Endothelial cell of umbilical vein (primary cell): ENCODE results near the gene SPATA22. TPM values are rescaled to one million over a fixed set of nuclear protein-coding genes. Genes with fewer than 3 reads are reported as not detected.

Source experiments
- BruUV-seq: library from RNA; stranded (reverse); fragments of 400-500 nt; replicated peaks from 2 replicates; lab custom pipeline; 2021; lab: Mats Ljungman, UMichigan
- CTCF ChIA-PET: fragments of 300-600, 350-600 bp; sonication (Branson Sonifier 250); formaldehyde crosslinking; loops from one replicate; lab custom pipeline; 2021; ENCODE audit warnings: antibody characterized with exemption, inconsistent platforms; lab: Charles Lee
- POLR2A ChIA-PET: fragments of 300-600, 350-600 bp; sonication (Branson Sonifier 250); formaldehyde crosslinking; loops from one replicate; lab custom pipeline; 2021; ENCODE audit warnings: antibody characterized with exemption, inconsistent platforms; lab: Charles Lee
- DNase-seq: peaks from one replicate; pipeline ENCODE4 v3.0.0-alpha.2; 2011; ENCODE audit warnings: low read depth, low spot score
- FAIRE-seq: peaks from 2 replicates; lab custom pipeline; 2011; peaks lifted over from hg19 to GRCh38; lab: Jason Lieb, UNC
- H2AFZ ChIP-seq: 2 replicates; pipeline ENCODE4 v1.6.0; 2012; ENCODE audit warnings: low read depth, low read length, control low read depth, inconsistent platforms
- H3K27ac ChIP-seq: 2 replicates; pipeline ENCODE4 v1.5.1; 2011; ENCODE audit warnings: low read depth, mild to moderate bottlenecking, control low read depth, low read length, moderate library complexity; ENCODE audit not compliant: insufficient read depth
- H3K27me3 ChIP-seq, 2 experiments: 2 replicates each; pipeline versions ENCODE4 v1.6.0 to v1.6.1; 2011; ENCODE audit warnings: low read length in 2 of 2, mixed read lengths in 1 of 2; ENCODE audit not compliant: control insufficient read depth in 2 of 2, insufficient read depth in 2 of 2
- H3K36me3 ChIP-seq, 2 experiments: 2 replicates in 1 of 2; 3 replicates in 1 of 2; pipeline ENCODE4 v1.5.1; 2011; ENCODE audit warnings: low read length in 2 of 2, mild to moderate bottlenecking in 1 of 2, moderate library complexity in 1 of 2; ENCODE audit not compliant: control insufficient read depth in 2 of 2, insufficient read depth in 2 of 2; ENCODE audit errors: extremely low read depth in 1 of 2
- H3K4me1 ChIP-seq: 3 replicates; pipeline ENCODE4 v1.5.1; 2011; ENCODE audit warnings: mild to moderate bottlenecking, low read length; ENCODE audit not compliant: control insufficient read depth, insufficient read depth; ENCODE audit errors: extremely low read depth
- H3K4me2 ChIP-seq: 2 replicates; pipeline ENCODE4 v1.6.1; 2011; ENCODE audit warnings: low read length, control low read depth, mixed read lengths; ENCODE audit not compliant: insufficient read depth
- H3K4me3 ChIP-seq, 3 experiments: fragments of 200-600 bp in 1 of 3; sonication (generic), shearing (Covaris generic) in 1 of 3; replicated peaks in 1 of 3; 2 replicates each; pipeline ENCODE4 v1.5.1; 2011 to 2016; ENCODE audit warnings: control low read depth in 3 of 3, low read length in 3 of 3, mild to moderate bottlenecking in 2 of 3, inconsistent platforms in 1 of 3, low read depth in 1 of 3, moderate library complexity in 1 of 3; ENCODE audit not compliant: insufficient read depth in 1 of 3
- H3K79me2 ChIP-seq: 2 replicates; pipeline ENCODE4 v1.6.0; 2012; ENCODE audit warnings: low read length, inconsistent platforms; ENCODE audit not compliant: control insufficient read depth, insufficient read depth
- H3K9ac ChIP-seq: replicated peaks from 2 replicates; pipeline ENCODE3; 2011; ENCODE audit warnings: low read length, control low read depth; ENCODE audit not compliant: insufficient read depth; ENCODE audit errors: extremely low read depth
- H3K9me1 ChIP-seq: replicated peaks from 3 replicates; pipeline ENCODE4 v1.6.0; 2011; ENCODE audit warnings: mild to moderate bottlenecking, low read length; ENCODE audit not compliant: control insufficient read depth, insufficient read depth; ENCODE audit errors: extremely low read depth
- H3K9me3 ChIP-seq: replicated peaks from 2 replicates; pipeline ENCODE4 v1.5.1; 2012; ENCODE audit warnings: low read length, inconsistent platforms; ENCODE audit not compliant: control insufficient read depth, insufficient read depth
- H4K20me1 ChIP-seq: replicated peaks from 2 replicates; pipeline ENCODE3; 2011; ENCODE audit warnings: mild to moderate bottlenecking, low read length; ENCODE audit not compliant: control insufficient read depth, insufficient read depth; ENCODE audit errors: extremely low read depth
- EZH2 ChIP-seq: IDR thresholded peaks from 2 replicates; pipeline ENCODE4 v1.6.1; 2012; ENCODE audit warnings: borderline replicate concordance, low read depth, mild to moderate bottlenecking, moderate library complexity, low read length, inconsistent platforms; ENCODE audit not compliant: severe bottlenecking
- FOS ChIP-seq: IDR thresholded peaks from 2 replicates; pipeline ENCODE4 v1.6.1; 2011; ENCODE audit warnings: mild to moderate bottlenecking, low read length, moderate library complexity, borderline replicate concordance; ENCODE audit not compliant: insufficient read depth
- GATA2 ChIP-seq: IDR thresholded peaks from 2 replicates; pipeline ENCODE4 v1.7.0; 2011; ENCODE audit warnings: low read depth, mild to moderate bottlenecking, moderate library complexity, mixed read lengths, low read length; ENCODE audit not compliant: insufficient read length, insufficient read depth
- JUN ChIP-seq: IDR thresholded peaks from 2 replicates; pipeline ENCODE4 v1.6.1; 2011; ENCODE audit warnings: borderline replicate concordance, low read depth; ENCODE audit not compliant: insufficient read length, insufficient read depth
- MYC ChIP-seq: IDR thresholded peaks from one replicate; pipeline ENCODE4 v1.6.1; 2011; ENCODE audit warnings: mild to moderate bottlenecking, low read depth, low read length
- POLR2A ChIP-seq: IDR thresholded peaks from 2 replicates; pipeline ENCODE4 v1.6.1; 2012; ENCODE audit warnings: low read depth, mild to moderate bottlenecking, control low read depth, low read length
- POLR2AphosphoS5 ChIP-seq: IDR thresholded peaks from 2 replicates; pipeline ENCODE4 v1.6.1; 2012; ENCODE audit warnings: low read depth, mild to moderate bottlenecking, control low read depth, low read length, moderate library complexity; ENCODE audit not compliant: insufficient read depth
- dilution Hi-C: fragments of 300-500 bp; cut with MboI; formaldehyde crosslinking; loops from one replicate; pipeline ENCODE4 v1.15.0; 2019; ENCODE audit warnings: low sequenced_read_pairs; ENCODE audit not compliant: extremely low pct_ligation_motif_present
- intact Hi-C: fragments of 100-400 bp; cut with micrococcal nuclease; formaldehyde crosslinking; loops from one replicate; pipeline ENCODE4 v1.10.0; 2022
- polyA plus RNA-seq, 4 experiments: library from polyadenylated mRNA; depleted of rRNA in 3 of 4; stranded (reverse) in 3 of 4; unstranded in 1 of 4; fragments of >200 nt; gene quantifications; 2 replicates each; pipeline versions ENCODE4 v1.2.1 to v1.2.3, GENCODE V29; 2011 to 2012; ENCODE audit warnings: missing spikeins in 1 of 4
- total RNA-seq: library from RNA; stranded (reverse); gene quantifications from 2 replicates; pipeline ENCODE4 v1.2.3, GENCODE V29; 2021
- TF ChIP-seq, protein P1 (sequence below): IDR thresholded peaks from 2 replicates; pipeline ENCODE4 v1.6.1; 2011; ENCODE audit not compliant: insufficient read depth, insufficient read length
- TF ChIP-seq, protein P2 (sequence below), 2 donors: IDR thresholded peaks; 1 replicate in 1 of 2; 2 replicates in 1 of 2; pipeline ENCODE4 v1.5.1; 2011; ENCODE audit warnings: low read length in 2 of 2, mild to moderate bottlenecking in 2 of 2, moderate library complexity in 2 of 2, control low read depth in 1 of 2, inconsistent platforms in 1 of 2, low read depth in 1 of 2; ENCODE audit not compliant: insufficient read depth in 1 of 2; ENCODE audit errors: extremely low read depth in 1 of 2

SPATA22 gene
- total and polyA plus RNA-seq, 2 donors (not counting 3 experiments of a cell fraction or from before 2014, with no cell fraction given), result 4.3 TPM; not detected in 1

- no TSS peak for BruUV-seq
- DNase-seq (no peak), FAIRE-seq (no peak)
- no peaks in the 10 kb centered on the region for H3K9me1 ChIP-seq
- no peaks in the 10 kb centered on the region for H3K4me1 ChIP-seq
- no peaks in the 10 kb centered on the region for H3K9me3 ChIP-seq
- no peaks in the 10 kb centered on the region for H3K36me3 ChIP-seq
- no peak overlapping the region for H3K27ac ChIP-seq
- intact Hi-C loops, result no loop called here
- no peak overlapping the region for H3K4me2 ChIP-seq
- H4K20me1 ChIP-seq, result no peaks in the 10 kb centered on the region
- no peaks in the 10 kb centered on the region for H3K79me2 ChIP-seq
- CTCF ChIA-PET, result no interaction called here
- H3K9ac ChIP-seq, result no peak overlapping the region
- H3K4me3 ChIP-seq, result no peak overlapping the region
- dilution Hi-C loops, result no loop called here
- no peak for TF ChIP-seq POLR2AphosphoS5
- no peak for TF ChIP-seq POLR2A
- no peak for TF ChIP-seq EZH2
- TF ChIP-seq, protein P1, sequence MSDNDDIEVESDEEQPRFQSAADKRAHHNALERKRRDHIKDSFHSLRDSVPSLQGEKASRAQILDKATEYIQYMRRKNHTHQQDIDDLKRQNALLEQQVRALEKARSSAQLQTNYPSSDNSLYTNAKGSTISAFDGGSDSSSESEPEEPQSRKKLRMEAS, result no peak
- TF ChIP-seq JUN, result no peak
- TF ChIP-seq MYC, result no peak
- no peak for TF ChIP-seq FOS
- TF ChIP-seq, protein P2, sequence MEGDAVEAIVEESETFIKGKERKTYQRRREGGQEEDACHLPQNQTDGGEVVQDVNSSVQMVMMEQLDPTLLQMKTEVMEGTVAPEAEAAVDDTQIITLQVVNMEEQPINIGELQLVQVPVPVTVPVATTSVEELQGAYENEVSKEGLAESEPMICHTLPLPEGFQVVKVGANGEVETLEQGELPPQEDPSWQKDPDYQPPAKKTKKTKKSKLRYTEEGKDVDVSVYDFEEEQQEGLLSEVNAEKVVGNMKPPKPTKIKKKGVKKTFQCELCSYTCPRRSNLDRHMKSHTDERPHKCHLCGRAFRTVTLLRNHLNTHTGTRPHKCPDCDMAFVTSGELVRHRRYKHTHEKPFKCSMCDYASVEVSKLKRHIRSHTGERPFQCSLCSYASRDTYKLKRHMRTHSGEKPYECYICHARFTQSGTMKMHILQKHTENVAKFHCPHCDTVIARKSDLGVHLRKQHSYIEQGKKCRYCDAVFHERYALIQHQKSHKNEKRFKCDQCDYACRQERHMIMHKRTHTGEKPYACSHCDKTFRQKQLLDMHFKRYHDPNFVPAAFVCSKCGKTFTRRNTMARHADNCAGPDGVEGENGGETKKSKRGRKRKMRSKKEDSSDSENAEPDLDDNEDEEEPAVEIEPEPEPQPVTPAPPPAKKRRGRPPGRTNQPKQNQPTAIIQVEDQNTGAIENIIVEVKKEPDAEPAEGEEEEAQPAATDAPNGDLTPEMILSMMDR (IDR thresholded peaks at IDR 0.05; ENCODE audit: extremely low read depth in 1 of 2, insufficient read depth in 1 of 2, low read depth in 1 of 2, low read length in 2 of 2), result no peak
- TF ChIP-seq GATA2, result no peak
- H2AFZ ChIP-seq, result no peak overlapping the region
- POLR2A ChIA-PET, result no interaction called here
- no peaks in the 10 kb centered on the region for H3K27me3 ChIP-seq
Measured at GRCh38 chr17:3506054-3506453, 34.4 kb upstream of the SPATA22 start.
